IMR-90 (cell line): ENCODE results near the gene ZEB2. TPM values are rescaled to one million over a fixed set of nuclear protein-coding genes. Genes with fewer than 3 reads are reported as not detected.
A peak's percentile ranks its signal among the peaks of the same experiment; 100 is the strongest.

Experiments
- ATAC-seq: fragments of 200-7000 bp; cut with Tn5 transposase; 2 replicates; pipeline ENCODE4 v1.9.1; 2020; ENCODE audit warnings: low read depth, mild to moderate bottlenecking, moderate library complexity
- BruUV-seq: library from RNA; stranded (reverse); fragments of 400-500 nt; replicated peaks from 2 replicates; lab custom pipeline; 2021; lab: Mats Ljungman, UMichigan
- CTCF ChIA-PET: fragments of 300-600 bp; formaldehyde crosslinking; extraction: SDS; loops from one replicate; lab custom pipeline; 2021; ENCODE audit warnings: antibody characterized with exemption; lab: Yijun Ruan, JAX
- POLR2A ChIA-PET: fragments of 300-600 bp; sonication (Branson Sonifier 250); formaldehyde crosslinking; loops from one replicate; lab custom pipeline; 2022; ENCODE audit warnings: antibody characterized with exemption; ENCODE audit not compliant: unreplicated experiment; lab: Charles Lee
- DNase-seq: peaks from one replicate; pipeline ENCODE4 v3.0.0; 2013
- H2AFZ ChIP-seq: replicated peaks from 2 replicates; pipeline ENCODE3; 2013; ENCODE audit warnings: low read length, mild to moderate bottlenecking; ENCODE audit not compliant: poor library complexity
- H2AK5ac ChIP-seq: 2 replicates; pipeline ENCODE4 v1.6.1; 2013; ENCODE audit warnings: low read depth, low read length, inconsistent platforms
- H2AK9ac ChIP-seq: replicated peaks from 2 replicates; pipeline ENCODE3; 2013; ENCODE audit warnings: mild to moderate bottlenecking, low read depth, low read length, moderate library complexity; ENCODE audit not compliant: poor library complexity
- H2BK120ac ChIP-seq: 2 replicates; pipeline ENCODE4 v1.6.1; 2013; ENCODE audit warnings: low read depth, low read length, inconsistent platforms
- H2BK15ac ChIP-seq: 3 replicates; pipeline ENCODE4 v1.6.1; 2013; ENCODE audit warnings: low read depth, low read length, inconsistent platforms
- H2BK20ac ChIP-seq: 2 replicates; pipeline ENCODE4 v1.6.1; 2013; ENCODE audit warnings: low read depth, mild to moderate bottlenecking, inconsistent platforms, low read length, moderate library complexity
- H2BK5ac ChIP-seq: 2 replicates; pipeline ENCODE4 v1.6.1; 2013; ENCODE audit warnings: mild to moderate bottlenecking, low read depth, low read length, inconsistent platforms; ENCODE audit not compliant: poor library complexity, severe bottlenecking
- H3K14ac ChIP-seq: replicated peaks from 2 replicates; pipeline ENCODE4 v1.6.1; 2013; ENCODE audit warnings: low read depth, low read length, inconsistent platforms
- H3K18ac ChIP-seq: 2 replicates; pipeline ENCODE4 v1.6.1; 2013; ENCODE audit warnings: low read depth, low read length, control low read depth
- H3K23ac ChIP-seq: 2 replicates; pipeline ENCODE4 v1.6.1; 2013; ENCODE audit warnings: low read depth, low read length, inconsistent platforms
- H3K27ac ChIP-seq: 2 replicates; pipeline ENCODE4 v1.5.1; 2013; ENCODE audit warnings: mild to moderate bottlenecking, control low read depth, low read length; ENCODE audit not compliant: insufficient read depth
- H3K27me3 ChIP-seq: 2 replicates; pipeline ENCODE4 v1.6.1; 2013; ENCODE audit warnings: low read length; ENCODE audit not compliant: control insufficient read depth, insufficient read depth
- H3K36me3 ChIP-seq: 2 replicates; pipeline ENCODE4 v1.6.1; 2013; ENCODE audit warnings: low read length, mixed read lengths; ENCODE audit not compliant: control insufficient read depth, insufficient read depth
- H3K4ac ChIP-seq: 2 replicates; pipeline ENCODE4 v1.6.1; 2013; ENCODE audit warnings: low read depth, low read length, inconsistent platforms
- H3K4me1 ChIP-seq: 2 replicates; pipeline ENCODE4 v1.6.1; 2013; ENCODE audit warnings: low read length, mixed read lengths; ENCODE audit not compliant: control insufficient read depth, insufficient read depth
- H3K4me2 ChIP-seq: 2 replicates; pipeline ENCODE4 v1.6.1; 2013; ENCODE audit warnings: low read depth, mild to moderate bottlenecking, control low read depth, low read length, moderate library complexity
- H3K4me3 ChIP-seq: 2 replicates; pipeline ENCODE4 v1.5.1; 2013; ENCODE audit warnings: low read depth, mild to moderate bottlenecking, control low read depth, low read length, moderate library complexity; ENCODE audit not compliant: insufficient read depth
- H3K56ac ChIP-seq: 2 replicates; pipeline ENCODE4 v1.6.1; 2013; ENCODE audit warnings: low read length, inconsistent platforms; ENCODE audit not compliant: insufficient read depth; ENCODE audit errors: extremely low read depth
- H3K79me1 ChIP-seq, 2 experiments: 2 replicates each; pipeline ENCODE4 v1.6.1; 2013; ENCODE audit warnings: low read length in 2 of 2, inconsistent platforms in 1 of 2, low read depth in 1 of 2
- H3K9ac ChIP-seq: 2 replicates; pipeline ENCODE4 v1.6.1; 2013; ENCODE audit warnings: low read depth, low read length, control low read depth
- H3K9me1 ChIP-seq: 2 replicates; pipeline ENCODE4 v1.6.1; 2013; ENCODE audit warnings: low read length, inconsistent platforms; ENCODE audit not compliant: insufficient read depth
- H3K9me3 ChIP-seq: 2 replicates; pipeline ENCODE4 v1.6.1; 2013; ENCODE audit warnings: low read length; ENCODE audit not compliant: control insufficient read depth, insufficient read depth
- H4K20me1 ChIP-seq: 2 replicates; pipeline ENCODE4 v1.6.1; 2013; ENCODE audit warnings: low read length, inconsistent platforms; ENCODE audit not compliant: insufficient read depth
- H4K5ac ChIP-seq: 2 replicates; pipeline ENCODE4 v1.6.1; 2013; ENCODE audit warnings: mild to moderate bottlenecking, low read depth, low read length, control low read depth
- H4K8ac ChIP-seq, 2 experiments: 2 replicates each; pipeline ENCODE4 v1.6.1; 2013; ENCODE audit warnings: low read depth in 2 of 2, low read length in 2 of 2, control low read depth in 1 of 2, inconsistent platforms in 1 of 2
- H4K91ac ChIP-seq: 2 replicates; pipeline ENCODE4 v1.6.1; 2013; ENCODE audit warnings: low read depth, low read length, inconsistent platforms; ENCODE audit not compliant: insufficient read depth
- BHLHE40 ChIP-seq: fragments of 150-350 bp; IDR thresholded peaks from 2 replicates; pipeline ENCODE4 v1.6.1; 2016; ENCODE audit warnings: mild to moderate bottlenecking, low read depth, low read length
- CEBPB ChIP-seq: IDR thresholded peaks from 2 replicates; pipeline ENCODE4 v1.6.1; 2012; ENCODE audit warnings: low read depth, low read length, improper control_type of control experiment
- FOS ChIP-seq: fragments of 150-350 bp; IDR thresholded peaks from 2 replicates; pipeline ENCODE4 v1.6.1; 2016; ENCODE audit warnings: low read depth, low read length
- MAFK ChIP-seq: IDR thresholded peaks from 2 replicates; pipeline ENCODE4 v1.6.1; 2012; ENCODE audit warnings: low read depth, low read length, improper control_type of control experiment
- MAZ ChIP-seq: IDR thresholded peaks from 2 replicates; pipeline ENCODE4 v1.6.1; 2012; ENCODE audit warnings: low read depth, mild to moderate bottlenecking, low read length, improper control_type of control experiment, moderate library complexity, borderline replicate concordance
- MXI1 ChIP-seq: IDR thresholded peaks from 2 replicates; pipeline ENCODE4 v1.6.1; 2012; ENCODE audit warnings: low read depth, mild to moderate bottlenecking, low read length, moderate library complexity, borderline replicate concordance
- NFE2L2 ChIP-seq: fragments of 150-350 bp; IDR thresholded peaks from 2 replicates; pipeline ENCODE4 v1.6.1; 2016; ENCODE audit warnings: low read depth, mild to moderate bottlenecking, low read length
- POLR2A ChIP-seq: IDR thresholded peaks from 2 replicates; pipeline ENCODE4 v1.6.1; 2012; ENCODE audit warnings: mild to moderate bottlenecking, low read depth, low read length
- RCOR1 ChIP-seq: IDR thresholded peaks from 2 replicates; pipeline ENCODE4 v1.6.1; 2012; ENCODE audit warnings: mild to moderate bottlenecking, low read length, improper control_type of control experiment; ENCODE audit not compliant: insufficient replicate concordance
- SMC3 ChIP-seq: fragments of 150-350 bp; IDR thresholded peaks from 2 replicates; pipeline ENCODE4 v1.6.1; 2016; ENCODE audit warnings: low read depth, mild to moderate bottlenecking, antibody characterized with exemption, low read length, moderate library complexity
- WGBS, 2 experiments: methylation state at CpG; one replicate each; pipeline versions ENCODE4 v1.1.5 to v1.1.7; 2013; ENCODE audit warnings: missing lambda C conversion rate in 2 of 2; ENCODE audit not compliant: insufficient read length in 1 of 2; ENCODE audit errors: extremely low coverage in 2 of 2; 5-methylcytosine and 5-hydroxymethylcytosine counted together
- dilution Hi-C: fragments of 300-500 bp; cut with HindIII; formaldehyde crosslinking; loops from one replicate; pipeline ENCODE4 v1.14.3; 2018; ENCODE audit warnings: low sequenced_read_pairs; ENCODE audit not compliant: unreplicated experiment
- in situ Hi-C: fragments of 300-500 bp; cut with MboI; formaldehyde crosslinking; loops from 3 replicates; pipeline ENCODE4 v1.14.3; 2019; ENCODE audit warnings: low sequenced_read_pairs, inconsistent platforms, mixed read lengths
- intact Hi-C: fragments of 100-400 bp; cut with micrococcal nuclease; formaldehyde crosslinking; loops from 2 replicates; pipeline ENCODE4 v1.10.0; 2022
- polyA plus RNA-seq, 3 experiments: library from polyadenylated mRNA; depleted of rRNA; stranded (reverse); fragments of >200 nt; gene quantifications; 2 replicates each; pipeline ENCODE4 v1.2.3, GENCODE V29; 2012; ENCODE audit warnings: low replicate concordance in 1 of 3
- total RNA-seq: library from RNA; depleted of rRNA; stranded (reverse); fragments of >200 nt; gene quantifications from 2 replicates; pipeline ENCODE4 v1.2.3, GENCODE V29; 2012
- TF ChIP-seq, protein P1 (sequence below): fragments of 150-350 bp; IDR thresholded peaks from 2 replicates; pipeline ENCODE4 v1.6.1; 2016; ENCODE audit warnings: low read depth, mild to moderate bottlenecking, low read length, moderate library complexity, borderline replicate concordance
- TF ChIP-seq, protein P2 (sequence below): fragments of 150-350 bp; IDR thresholded peaks from 2 replicates; pipeline ENCODE4 v1.6.1; 2017; ENCODE audit warnings: mild to moderate bottlenecking, antibody characterized with exemption, low read length, low read depth

The ZEB2 gene
- total and polyA plus RNA-seq, 2 of the 4 experiments (the other 2 are of a cell fraction) = 22.4 to 50.9 TPM

DNA sequence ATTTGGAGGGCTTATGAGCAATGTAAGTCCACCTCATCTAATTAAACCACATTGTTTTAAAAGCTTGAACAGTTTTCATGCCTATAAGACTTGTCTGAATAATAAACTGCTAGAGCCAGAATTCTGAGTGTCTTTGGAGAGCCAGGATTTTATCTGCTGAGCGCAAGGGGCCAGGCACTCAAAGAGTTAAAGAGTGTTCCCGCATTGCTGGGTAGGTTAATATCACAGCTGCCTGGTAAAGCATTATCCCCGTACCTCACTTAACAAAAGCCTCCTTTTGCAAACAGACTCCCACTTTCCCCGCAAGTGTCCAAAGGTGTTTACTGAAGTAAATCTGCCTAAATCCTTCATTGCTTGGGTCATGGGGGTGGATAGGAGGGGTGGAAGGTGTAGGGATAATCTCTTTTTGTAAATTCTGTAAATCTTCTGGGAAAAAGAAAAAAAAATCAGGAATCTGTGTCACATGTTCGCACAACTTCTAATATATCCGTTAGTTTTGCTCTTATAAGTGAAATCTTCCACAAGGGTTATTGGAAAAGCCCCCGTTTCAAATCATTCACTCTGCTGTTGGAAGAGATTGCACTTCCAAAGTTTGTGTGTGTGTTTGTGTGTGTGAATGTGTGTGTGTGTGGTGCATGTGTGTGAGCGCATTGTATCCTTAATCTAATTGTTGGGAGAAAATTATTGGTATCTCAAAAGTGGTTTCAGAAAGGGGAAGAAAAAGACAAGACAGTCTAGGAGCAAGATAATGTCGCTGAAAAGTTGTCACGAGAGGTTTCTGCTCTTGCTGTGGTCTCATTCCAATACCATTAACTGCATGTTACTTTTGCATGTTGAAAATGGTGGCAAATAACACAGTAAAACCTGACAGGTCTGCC is 10.7 kb downstream of the ZEB2 start:
- peak overlapping the region; percentile 51; the same call in 1 of the 2 replicates for H3K27ac ChIP-seq
- intact Hi-C loops (no loop called here), in situ Hi-C loops (loop anchor here (25.0 kb wide), 2 partner anchors 997 to 1803 kb away; no protein-coding TSS in a partner anchor), dilution Hi-C loops (no loop called here)
- H4K20me1 ChIP-seq = peaks cover 27% of the 10 kb centered on the region; the same call in 1 of the 2 replicates
- H3K14ac ChIP-seq = peak overlapping the region; percentile 58
- H2BK5ac ChIP-seq = no peak overlapping the region
- ATAC-seq (no peak), DNase-seq (no peak)
- peak overlapping the region; percentile 57 for H4K91ac ChIP-seq
- H3K4me2 ChIP-seq = peak overlapping the region; percentile 86
- H3K9ac ChIP-seq = peak overlapping the region; percentile 36
- H3K4me1 ChIP-seq = peaks cover 36% of the 10 kb centered on the region
- H3K4ac ChIP-seq = peak overlapping the region; percentile 47
- H2AK9ac ChIP-seq = no peak overlapping the region
- no peak overlapping the region for H3K56ac ChIP-seq
- peaks cover under 1% of the 10 kb centered on the region; the same call in 1 of the 2 replicates for H3K36me3 ChIP-seq
- no peak overlapping the region for H3K4me3 ChIP-seq
- H3K79me1 ChIP-seq = peaks cover 27 to 73% of the 10 kb centered on the region in 2 experiments
- 20% methylated on average over 2 of the region's 10 CpGs; no CpG with 5 or more reads in 1 of the 2 experiments for WGBS, 2 experiments
- ChIA-PET CTCF (interaction anchor here (0.6 kb wide), 1 partner anchor 58 kb away, joined by 7 read pairs; no protein-coding TSS in a partner anchor), POLR2A (interaction anchor here (0.7 kb wide), 2 partner anchors 12 to 805 kb away, joined by 3 to 4 read pairs; no protein-coding TSS in a partner anchor)
- H2BK120ac ChIP-seq = peak overlapping the region; percentile 36
- H4K5ac ChIP-seq = peak overlapping the region; percentile 73
- no peaks in the 10 kb centered on the region for H3K9me3 ChIP-seq
- peak overlapping the region; percentile 12; the same call in 1 of the 2 replicates for H2AK5ac ChIP-seq
- peak overlapping the region; percentile 74 for H3K18ac ChIP-seq
- H3K9me1 ChIP-seq = no peaks in the 10 kb centered on the region; the same call in 1 of the 2 replicates
- 0 out of 3 replicates have a peak overlapping the region, but pooled peaks have one; percentile 29 for H2BK15ac ChIP-seq
- no peak overlapping the region for H2AFZ ChIP-seq
- H3K27me3 ChIP-seq = no peaks in the 10 kb centered on the region
- peak overlapping the region; percentile 37; the same call in 1 of the 2 replicates for H2BK20ac ChIP-seq
- no TSS peak for BruUV-seq
- H3K23ac ChIP-seq = peak overlapping the region; percentile 85
- H4K8ac ChIP-seq = peak overlapping the region; percentile 11 to 65; a peak in 2 of 4 replicates
- TF ChIP-seq, protein P1, sequence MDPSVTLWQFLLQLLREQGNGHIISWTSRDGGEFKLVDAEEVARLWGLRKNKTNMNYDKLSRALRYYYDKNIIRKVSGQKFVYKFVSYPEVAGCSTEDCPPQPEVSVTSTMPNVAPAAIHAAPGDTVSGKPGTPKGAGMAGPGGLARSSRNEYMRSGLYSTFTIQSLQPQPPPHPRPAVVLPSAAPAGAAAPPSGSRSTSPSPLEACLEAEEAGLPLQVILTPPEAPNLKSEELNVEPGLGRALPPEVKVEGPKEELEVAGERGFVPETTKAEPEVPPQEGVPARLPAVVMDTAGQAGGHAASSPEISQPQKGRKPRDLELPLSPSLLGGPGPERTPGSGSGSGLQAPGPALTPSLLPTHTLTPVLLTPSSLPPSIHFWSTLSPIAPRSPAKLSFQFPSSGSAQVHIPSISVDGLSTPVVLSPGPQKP = no peak
- TF ChIP-seq, protein P2, sequence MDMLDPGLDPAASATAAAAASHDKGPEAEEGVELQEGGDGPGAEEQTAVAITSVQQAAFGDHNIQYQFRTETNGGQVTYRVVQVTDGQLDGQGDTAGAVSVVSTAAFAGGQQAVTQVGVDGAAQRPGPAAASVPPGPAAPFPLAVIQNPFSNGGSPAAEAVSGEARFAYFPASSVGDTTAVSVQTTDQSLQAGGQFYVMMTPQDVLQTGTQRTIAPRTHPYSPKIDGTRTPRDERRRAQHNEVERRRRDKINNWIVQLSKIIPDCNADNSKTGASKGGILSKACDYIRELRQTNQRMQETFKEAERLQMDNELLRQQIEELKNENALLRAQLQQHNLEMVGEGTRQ = no peak
- TF ChIP-seq CEBPB (no peak), NFE2L2 (no peak), BHLHE40 (no peak), MAFK (no peak), RCOR1 (no peak), POLR2A (no peak), SMC3 (no peak), FOS (no peak), MXI1 (no peak), MAZ (no peak)
